T-helper 2 cell treated with Interferon-gamma antibody and Interleukin-4, amounts not matched to agents 5 μg/mL and 100 μg/mL, for 36 hours (primary cell): ENCODE results near the gene ZNF594.
"Not testable (repeated sequence)": the region's sequence is repeated elsewhere in the genome, so short reads cannot be mapped to it uniquely, and the experiment has no call there.

Experiments
- DNase-seq: peaks from one replicate; pipeline ENCODE4 v3.0.0; 2021; ENCODE audit warnings: low spot score
- H3K27ac Mint-ChIP-seq: one replicate; pipeline ENCODE4 v1.8.0; 2021; ENCODE audit warnings: mild to moderate bottlenecking, mixed read lengths
- H3K27me3 Mint-ChIP-seq: one replicate; pipeline ENCODE4 v1.8.0; 2021; ENCODE audit warnings: low read depth, mixed read lengths
- H3K36me3 Mint-ChIP-seq: one replicate; pipeline ENCODE4 v1.8.0; 2021; ENCODE audit warnings: low read depth, mixed read lengths
- H3K4me1 Mint-ChIP-seq: one replicate; pipeline ENCODE4 v1.8.0; 2021; ENCODE audit warnings: low read depth, mixed read lengths
- H3K4me3 Mint-ChIP-seq: one replicate; pipeline ENCODE4 v1.8.0; 2022; ENCODE audit warnings: mild to moderate bottlenecking, moderate library complexity, mixed read lengths
- H3K9me3 Mint-ChIP-seq: one replicate; pipeline ENCODE4 v1.8.0; 2021; ENCODE audit warnings: mixed read lengths

Gene ZNF594

DNA sequence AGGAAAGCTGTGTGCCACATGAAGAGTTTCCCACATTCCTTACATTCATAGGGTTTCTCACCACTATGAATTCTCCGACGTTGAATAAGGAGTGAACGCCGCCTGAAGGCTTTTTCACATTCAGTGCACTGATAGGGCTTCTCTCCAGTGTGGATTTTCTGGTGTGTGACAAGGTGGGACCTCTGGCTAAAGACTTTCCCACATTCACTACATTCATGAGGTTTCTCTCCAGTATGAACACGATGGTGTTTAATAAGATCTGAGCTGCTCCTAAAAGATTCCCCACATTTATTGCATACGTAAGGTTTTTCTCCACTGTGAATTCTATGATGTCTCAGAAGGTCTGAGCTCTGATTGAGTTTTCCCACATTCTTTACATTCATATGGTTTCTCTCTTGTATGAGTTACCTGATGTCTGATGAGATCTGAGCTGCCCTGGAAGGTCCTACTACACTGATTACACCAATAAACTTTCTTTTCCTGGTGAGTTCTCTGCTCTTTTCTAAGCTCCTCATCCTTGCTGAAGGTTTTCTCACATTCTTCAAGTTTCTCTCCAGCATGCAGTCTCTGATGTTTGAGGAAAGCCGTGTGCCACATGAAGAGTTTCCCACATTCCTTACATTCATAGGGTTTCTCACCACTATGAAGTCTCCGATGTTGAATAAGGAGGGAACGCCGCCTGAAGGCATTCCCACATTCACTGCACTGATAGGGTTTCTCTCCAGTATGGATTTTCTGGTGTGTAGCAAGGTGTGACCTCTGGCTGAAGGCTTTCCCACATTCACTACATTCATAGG is 10.0 kb downstream of the ZNF594 start:
- no peaks in the 10 kb centered on the region for H3K27me3 Mint-ChIP-seq
- H3K27ac Mint-ChIP-seq, result no peak overlapping the region
- H3K36me3 Mint-ChIP-seq, result peaks cover 49% of the 10 kb centered on the region
- DNase-seq, result no peak
- H3K4me3 Mint-ChIP-seq, result no peak overlapping the region
- H3K9me3 Mint-ChIP-seq, result peaks cover 73% of the 10 kb centered on the region
- no peaks in the 10 kb centered on the region for H3K4me1 Mint-ChIP-seq

DNA sequence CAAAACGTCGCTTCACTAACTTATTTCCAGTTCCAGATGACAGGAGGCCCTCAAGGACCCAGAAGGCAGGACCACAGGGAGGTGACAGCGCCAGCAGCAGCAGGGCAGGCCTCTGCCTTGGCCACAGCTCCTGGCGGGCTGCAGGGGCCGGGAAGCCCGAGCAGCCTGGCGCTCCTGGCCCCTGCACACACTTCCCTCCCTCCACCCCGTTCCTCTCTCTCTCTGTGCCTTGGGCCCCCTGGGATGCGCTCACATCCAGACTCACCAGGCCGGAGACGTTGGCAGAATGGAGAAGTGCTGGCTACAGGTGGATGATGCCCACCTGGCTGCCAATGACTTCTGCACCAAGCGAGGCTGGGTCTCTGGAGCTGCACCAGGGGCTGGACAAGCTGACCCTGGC is 12.7 kb downstream of the ZNF594 start:
- no peak overlapping the region for H3K4me3 Mint-ChIP-seq
- H3K9me3 Mint-ChIP-seq, result peaks cover 65% of the 10 kb centered on the region
- H3K36me3 Mint-ChIP-seq, result peaks cover 48% of the 10 kb centered on the region
- no peak for DNase-seq
- no peaks in the 10 kb centered on the region for H3K4me1 Mint-ChIP-seq
- no peaks in the 10 kb centered on the region for H3K27me3 Mint-ChIP-seq
- H3K27ac Mint-ChIP-seq, result no peak overlapping the region

DNA sequence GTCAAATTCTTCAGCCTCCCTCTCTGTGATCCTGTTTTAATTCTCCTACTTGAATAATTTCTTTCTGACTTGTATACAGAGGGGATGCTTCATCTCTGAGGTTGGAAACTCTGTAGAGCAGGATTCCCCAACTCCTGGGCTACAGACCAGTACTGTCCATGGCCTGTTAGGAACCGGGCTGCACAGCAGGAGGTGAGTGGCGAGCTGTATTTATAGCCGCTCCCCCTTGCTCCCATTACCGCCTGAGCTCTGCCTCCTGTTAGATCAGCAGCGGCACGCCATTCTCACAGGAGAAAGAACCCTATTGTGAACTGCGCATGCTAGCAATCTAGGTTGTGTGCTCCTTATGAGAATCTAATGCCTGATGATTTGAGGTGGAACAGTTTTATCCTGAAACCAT is 16.6 kb downstream of the ZNF594 start:
- DNase-seq, H3K4me1 Mint-ChIP-seq, H3K27ac Mint-ChIP-seq, H3K4me3 Mint-ChIP-seq, H3K27me3 Mint-ChIP-seq: not testable (repeated sequence)
- Mint-ChIP-seq H3K9me3 (peaks cover 47% of the 10 kb centered on the region), H3K36me3 (peaks cover 20% of the 10 kb centered on the region)

DNA sequence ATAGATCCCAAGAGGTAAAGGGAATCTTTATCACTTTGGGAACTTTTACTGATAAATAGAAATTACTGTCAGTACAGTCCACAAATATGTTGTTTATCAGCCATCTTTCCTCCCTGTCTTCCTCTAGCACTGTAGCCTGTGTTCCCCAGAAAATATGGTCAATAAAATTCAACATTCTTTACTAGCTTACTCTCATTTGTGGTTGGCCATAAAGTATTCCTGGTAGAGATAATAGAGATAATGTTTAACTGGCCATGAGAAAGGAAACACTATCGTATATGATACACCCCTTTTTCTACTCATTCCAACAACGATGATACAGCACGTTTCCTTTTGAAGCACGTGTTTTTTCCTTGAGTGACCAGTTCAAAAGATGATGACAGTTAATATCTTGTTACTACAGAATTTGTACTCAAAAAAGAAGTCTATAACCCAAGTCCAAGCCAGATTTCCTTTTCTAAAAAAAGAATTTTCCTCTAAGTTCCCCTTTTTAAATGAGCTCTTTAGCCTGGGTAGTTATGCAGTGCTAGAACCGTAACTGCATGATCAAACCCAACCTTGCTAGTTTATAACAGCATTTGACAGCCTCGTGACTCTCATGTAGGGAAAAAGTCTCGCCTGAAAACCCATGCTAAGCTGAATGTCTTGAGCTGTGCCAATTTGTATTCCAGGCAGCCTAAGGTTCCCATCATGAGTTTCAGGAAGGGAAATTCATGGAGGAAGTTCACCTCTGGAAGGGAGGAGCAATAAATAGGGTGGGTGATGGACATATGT is 25.7 kb downstream of the ZNF594 start:
- not testable (repeated sequence) for H3K4me1 Mint-ChIP-seq, DNase-seq, H3K9me3 Mint-ChIP-seq, H3K4me3 Mint-ChIP-seq, H3K27me3 Mint-ChIP-seq, H3K27ac Mint-ChIP-seq, H3K36me3 Mint-ChIP-seq

DNA sequence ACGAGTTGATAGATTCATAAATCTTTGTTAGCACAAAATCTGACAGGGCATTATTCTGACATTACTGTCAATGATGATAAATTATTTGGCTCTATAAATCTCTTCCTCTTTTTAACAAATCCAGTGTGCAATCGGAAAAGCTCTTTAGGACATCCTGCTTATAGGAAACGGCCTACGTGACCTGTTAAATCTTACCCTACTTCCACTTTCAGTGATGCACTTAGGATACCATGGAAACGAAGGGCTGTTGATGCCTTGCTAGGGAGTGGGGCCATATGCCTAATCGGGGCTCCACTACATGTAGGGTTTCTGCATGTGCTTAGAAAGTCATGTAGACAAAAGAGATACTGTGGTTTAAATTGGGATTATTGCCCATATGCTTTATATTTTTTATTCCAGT is 27.2 kb downstream of the ZNF594 start:
- DNase-seq, result no peak
- Mint-ChIP-seq H3K36me3 (no peaks in the 10 kb centered on the region), H3K27ac (no peak overlapping the region), H3K27me3 (peaks cover 4% of the 10 kb centered on the region), H3K4me1 (no peaks in the 10 kb centered on the region), H3K9me3 (peaks cover 5% of the 10 kb centered on the region), H3K4me3 (no peak overlapping the region)

DNA sequence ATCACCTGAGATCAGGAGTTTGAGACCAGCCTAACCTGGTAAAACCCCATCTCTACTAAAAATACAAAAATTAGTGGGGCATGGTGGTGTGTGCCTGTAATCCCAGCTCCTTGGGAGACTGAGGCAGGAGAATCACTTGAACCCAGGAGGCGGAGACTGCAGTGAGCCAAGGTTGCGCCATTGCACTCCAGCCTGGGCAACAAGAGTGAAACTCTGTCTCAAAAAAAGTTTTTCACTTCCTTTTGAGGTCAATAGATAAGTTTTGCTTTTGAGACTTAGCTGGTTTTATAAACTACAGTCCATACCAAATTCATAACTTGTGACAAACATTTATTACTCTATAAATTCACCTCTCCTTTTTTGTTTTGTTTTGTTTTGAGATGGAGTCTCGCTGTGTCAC is 29.9 kb downstream of the ZNF594 start:
- not testable (repeated sequence) for H3K9me3 Mint-ChIP-seq, H3K4me3 Mint-ChIP-seq, H3K27me3 Mint-ChIP-seq, DNase-seq, H3K4me1 Mint-ChIP-seq, H3K27ac Mint-ChIP-seq, H3K36me3 Mint-ChIP-seq

DNA sequence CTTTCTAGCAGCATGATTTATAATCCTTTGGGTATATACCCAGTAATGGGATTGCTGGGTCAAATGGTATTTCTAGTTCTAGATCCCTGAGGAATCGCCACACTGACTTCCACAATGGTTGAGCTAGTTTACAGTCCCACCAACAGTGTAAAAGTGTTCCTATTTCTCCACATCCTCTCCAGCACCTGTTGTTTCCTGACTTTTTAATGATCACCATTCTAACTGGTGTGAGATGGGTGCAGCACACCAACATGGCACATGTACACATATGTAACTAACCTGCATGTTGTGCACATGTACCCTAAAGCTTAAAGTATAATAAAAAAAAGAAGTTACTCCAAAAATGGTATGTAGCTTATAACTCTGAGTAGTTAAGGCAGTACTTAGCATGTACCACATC is 31.0 kb downstream of the ZNF594 start:
- H3K27me3 Mint-ChIP-seq, H3K4me3 Mint-ChIP-seq, H3K4me1 Mint-ChIP-seq, H3K9me3 Mint-ChIP-seq, H3K36me3 Mint-ChIP-seq, H3K27ac Mint-ChIP-seq, DNase-seq: not testable (repeated sequence)

DNA sequence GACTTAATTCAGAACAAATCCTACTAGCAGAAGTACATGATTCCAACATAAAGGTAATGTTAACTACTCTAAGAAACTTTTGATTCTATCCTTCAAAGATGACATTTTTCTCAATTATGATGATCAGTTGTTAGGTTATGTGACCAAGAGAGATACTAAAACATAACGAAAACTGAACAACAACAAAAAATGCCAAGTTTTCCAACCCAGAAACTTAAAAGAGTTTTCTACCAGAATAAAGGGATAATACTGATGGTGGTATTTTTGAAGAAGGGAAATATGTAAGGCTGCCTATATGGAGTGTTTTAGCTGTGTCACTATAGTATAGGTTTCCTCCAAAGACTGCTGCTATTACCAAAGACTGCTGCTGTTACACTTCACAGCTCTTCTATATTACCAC is 45.5 kb downstream of the ZNF594 start:
- not testable (repeated sequence) for H3K27ac Mint-ChIP-seq, H3K36me3 Mint-ChIP-seq, H3K9me3 Mint-ChIP-seq, H3K4me1 Mint-ChIP-seq, DNase-seq, H3K4me3 Mint-ChIP-seq
- peaks cover 20% of the 10 kb centered on the region for H3K27me3 Mint-ChIP-seq

DNA sequence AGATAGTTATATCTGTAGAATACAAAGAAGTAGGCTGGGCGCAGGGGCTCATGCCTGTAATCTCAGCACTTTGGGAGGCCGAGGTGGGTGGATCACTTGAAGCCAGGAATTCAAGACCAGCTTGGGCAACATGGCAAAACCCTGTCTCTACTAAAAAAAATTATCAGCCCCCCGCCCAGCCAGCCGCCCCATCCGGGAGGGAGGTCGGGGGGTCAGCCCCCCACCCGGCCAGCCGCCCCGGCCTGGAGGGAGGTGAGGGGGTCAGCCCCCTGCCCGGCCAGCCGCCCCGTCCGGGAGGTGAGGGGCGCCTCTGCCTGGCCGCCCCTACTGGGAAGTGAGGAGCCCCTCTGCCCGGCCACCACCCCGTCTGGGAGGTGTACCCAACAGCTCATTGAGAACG is 48.8 kb downstream of the ZNF594 start:
- not testable (repeated sequence) for H3K36me3 Mint-ChIP-seq, H3K4me1 Mint-ChIP-seq, H3K27ac Mint-ChIP-seq, H3K9me3 Mint-ChIP-seq, H3K4me3 Mint-ChIP-seq, DNase-seq
- peaks cover 20% of the 10 kb centered on the region for H3K27me3 Mint-ChIP-seq

DNA sequence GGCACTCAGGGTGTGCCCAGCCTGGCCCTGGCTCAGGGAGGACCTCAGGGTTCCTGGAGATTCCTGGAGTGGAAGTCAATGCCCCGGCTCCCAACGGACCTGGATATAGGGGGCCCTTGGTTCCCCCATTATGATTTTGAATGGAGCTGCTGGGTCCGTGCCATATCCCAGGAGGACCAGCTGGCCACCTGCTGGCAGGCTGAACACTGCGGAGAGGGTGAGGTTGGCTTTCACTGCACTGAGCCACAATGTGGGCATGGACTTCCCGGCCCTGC is 52.3 kb downstream of the ZNF594 start:
- Mint-ChIP-seq H3K36me3 (no peaks in the 10 kb centered on the region), H3K4me1 (no peaks in the 10 kb centered on the region), H3K27me3 (peaks cover 5% of the 10 kb centered on the region), H3K9me3 (no peaks in the 10 kb centered on the region), H3K27ac (no peak overlapping the region), H3K4me3 (no peak overlapping the region)
- DNase-seq, result no peak

DNA sequence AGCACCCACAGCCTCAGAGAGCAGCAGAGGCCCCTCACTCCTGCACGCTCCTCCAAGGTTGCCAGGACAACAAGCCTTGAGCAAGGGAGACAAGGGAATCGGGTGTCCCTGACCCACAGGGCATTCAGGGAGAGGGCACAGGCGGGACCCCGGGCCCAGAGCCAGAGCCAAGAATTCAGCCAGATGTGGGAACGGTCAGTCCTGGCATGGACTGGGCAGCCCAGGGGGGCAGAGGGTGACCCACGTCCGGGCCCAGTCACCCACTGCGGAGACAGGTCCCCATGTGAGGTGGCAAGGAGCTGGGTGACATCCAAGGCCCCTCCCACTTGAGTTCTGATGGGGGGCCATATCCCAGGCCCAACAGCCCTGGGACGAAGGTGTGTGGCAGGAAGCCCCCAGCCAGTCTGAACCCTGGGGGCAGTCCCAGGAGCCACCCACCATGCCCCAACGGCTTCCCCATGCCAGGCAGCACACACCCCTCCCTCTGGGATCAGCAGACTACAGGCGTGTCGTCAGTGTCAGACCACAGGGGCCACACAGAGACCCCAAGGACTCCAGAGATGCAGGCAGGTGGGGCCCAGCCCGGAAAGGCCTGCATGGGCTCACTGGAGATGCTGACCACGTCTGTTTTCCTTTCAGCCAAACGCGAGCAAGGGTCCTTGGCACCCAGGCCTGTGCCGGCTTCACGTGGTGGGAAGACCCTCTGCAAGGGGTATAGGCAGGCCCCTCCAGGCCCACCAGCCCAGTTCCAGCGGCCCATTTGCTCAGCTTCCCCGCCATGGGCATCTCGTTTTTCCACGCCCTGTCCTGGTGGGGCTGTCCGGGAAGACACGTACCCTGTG is 52.8 kb downstream of the ZNF594 start:
- no peak for DNase-seq
- Mint-ChIP-seq H3K27me3 (peaks cover 3% of the 10 kb centered on the region), H3K36me3 (no peaks in the 10 kb centered on the region), H3K4me1 (no peaks in the 10 kb centered on the region), H3K4me3 (no peak overlapping the region), H3K27ac (no peak overlapping the region), H3K9me3 (no peaks in the 10 kb centered on the region)

DNA sequence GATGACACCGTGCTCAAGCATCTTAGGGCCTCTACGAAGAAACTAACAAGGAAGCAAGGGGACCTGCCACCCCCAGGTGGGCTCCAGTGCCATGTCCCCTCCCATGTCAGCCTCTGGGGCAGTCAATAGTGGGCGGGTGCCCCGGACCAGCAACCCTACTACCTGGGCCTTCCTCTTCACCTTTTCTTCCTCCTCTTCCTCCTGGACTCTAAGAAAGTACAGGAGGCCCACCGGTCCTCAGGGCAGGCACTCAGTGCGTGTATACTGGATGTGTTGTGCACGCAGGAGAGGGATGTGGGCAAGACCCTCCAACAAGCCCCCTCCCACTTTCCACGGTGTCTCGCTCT is 53.5 kb downstream of the ZNF594 start:
- DNase-seq, H3K4me1 Mint-ChIP-seq, H3K9me3 Mint-ChIP-seq, H3K27ac Mint-ChIP-seq, H3K4me3 Mint-ChIP-seq, H3K36me3 Mint-ChIP-seq, H3K27me3 Mint-ChIP-seq: not testable (repeated sequence)

DNA sequence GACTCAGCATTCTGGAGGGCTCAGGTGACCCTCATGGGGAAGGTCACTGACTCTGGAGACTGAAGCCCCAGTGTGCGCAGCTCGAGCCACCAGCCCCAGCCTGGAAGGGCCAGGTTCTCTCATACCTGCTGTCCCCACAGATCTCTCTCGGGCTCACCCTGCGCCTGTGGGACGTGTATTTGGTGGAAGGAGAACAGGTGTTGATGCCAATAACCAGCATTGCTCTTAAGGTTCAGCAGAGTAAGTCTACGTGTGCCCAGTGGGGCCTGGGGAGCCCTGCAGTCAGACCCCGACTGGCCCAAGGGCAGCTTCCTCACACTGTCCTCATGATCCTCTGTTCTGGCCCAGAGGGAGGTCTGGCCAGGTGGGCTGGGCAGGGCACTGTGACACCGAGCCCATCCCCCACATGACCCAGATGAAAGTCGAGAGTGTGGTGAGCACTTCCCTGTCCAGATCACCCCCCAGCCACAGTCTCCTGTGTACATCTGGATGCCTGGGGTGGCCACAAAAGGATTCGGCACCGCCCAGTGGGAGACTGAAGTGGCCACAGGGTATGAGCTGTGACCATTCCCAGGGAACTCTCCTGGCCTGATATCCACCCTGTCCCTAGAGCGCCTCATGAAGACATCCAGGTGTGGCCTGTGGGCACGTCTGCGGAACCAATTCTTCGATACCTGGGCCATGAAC is 54.0 kb downstream of the ZNF594 start:
- not testable (repeated sequence) for DNase-seq, H3K36me3 Mint-ChIP-seq, H3K27ac Mint-ChIP-seq, H3K4me1 Mint-ChIP-seq, H3K4me3 Mint-ChIP-seq, H3K27me3 Mint-ChIP-seq, H3K9me3 Mint-ChIP-seq
